ENCODE results near the gene ENPP5. TPM values are rescaled to one million over a fixed set of nuclear protein-coding genes. Genes with fewer than 3 reads are reported as not detected.
"Not testable (repeated sequence)": the region's sequence is repeated elsewhere in the genome, so short reads cannot be mapped to it uniquely, and the experiment has no call there.

The ENPP5 gene
- total RNA-seq, 4 donors from 2014 or later, result 0.46 to 3.8 (median 0.87) TPM

- DNase-seq (ENCODE audit: extremely low spot score), result no peak
- no peaks in the 10 kb centered on the region for H3K9me3 ChIP-seq
- peak overlapping the region in 2 of 4 donors; percentile 63 to 76 for H3K4me3 ChIP-seq
- intact Hi-C loops (cut with DNase I), result no loop called here
- H3K36me3 ChIP-seq, result no peaks in the 10 kb centered on the region
- H3K27me3 ChIP-seq, result no peaks in the 10 kb centered on the region
- peaks cover 10 to 24% (median 23%) of the 10 kb centered on the region in 4 donors for H3K4me1 ChIP-seq
- WGBS, result 59% methylated on average over 3 of the region's 3 CpGs
- H3K27ac ChIP-seq (replicated peaks in 1 of 4), result no peak overlapping the region
- TF ChIP-seq POLR2A (IDR thresholded peaks at IDR 0.05; ENCODE audit: low read depth), result no peak
- TF ChIP-seq POLR2AphosphoS5 (IDR thresholded peaks at IDR 0.05), result no peak
- TF ChIP-seq EP300 (IDR thresholded peaks at IDR 0.05), result no peak
- TF ChIP-seq, protein P1, sequence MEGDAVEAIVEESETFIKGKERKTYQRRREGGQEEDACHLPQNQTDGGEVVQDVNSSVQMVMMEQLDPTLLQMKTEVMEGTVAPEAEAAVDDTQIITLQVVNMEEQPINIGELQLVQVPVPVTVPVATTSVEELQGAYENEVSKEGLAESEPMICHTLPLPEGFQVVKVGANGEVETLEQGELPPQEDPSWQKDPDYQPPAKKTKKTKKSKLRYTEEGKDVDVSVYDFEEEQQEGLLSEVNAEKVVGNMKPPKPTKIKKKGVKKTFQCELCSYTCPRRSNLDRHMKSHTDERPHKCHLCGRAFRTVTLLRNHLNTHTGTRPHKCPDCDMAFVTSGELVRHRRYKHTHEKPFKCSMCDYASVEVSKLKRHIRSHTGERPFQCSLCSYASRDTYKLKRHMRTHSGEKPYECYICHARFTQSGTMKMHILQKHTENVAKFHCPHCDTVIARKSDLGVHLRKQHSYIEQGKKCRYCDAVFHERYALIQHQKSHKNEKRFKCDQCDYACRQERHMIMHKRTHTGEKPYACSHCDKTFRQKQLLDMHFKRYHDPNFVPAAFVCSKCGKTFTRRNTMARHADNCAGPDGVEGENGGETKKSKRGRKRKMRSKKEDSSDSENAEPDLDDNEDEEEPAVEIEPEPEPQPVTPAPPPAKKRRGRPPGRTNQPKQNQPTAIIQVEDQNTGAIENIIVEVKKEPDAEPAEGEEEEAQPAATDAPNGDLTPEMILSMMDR (IDR thresholded peaks at IDR 0.05), result no peak
These were observed 42.3 kb downstream of the ENPP5 start for GRCh38 chr6:46128476-46128875.

- 68% methylated on average over 5 of the region's 5 CpGs for WGBS
- not testable (repeated sequence) for H3K4me3 ChIP-seq
These were observed 51.1 kb downstream of the ENPP5 start for GRCh38 chr6:46119679-46120078.

DNA sequence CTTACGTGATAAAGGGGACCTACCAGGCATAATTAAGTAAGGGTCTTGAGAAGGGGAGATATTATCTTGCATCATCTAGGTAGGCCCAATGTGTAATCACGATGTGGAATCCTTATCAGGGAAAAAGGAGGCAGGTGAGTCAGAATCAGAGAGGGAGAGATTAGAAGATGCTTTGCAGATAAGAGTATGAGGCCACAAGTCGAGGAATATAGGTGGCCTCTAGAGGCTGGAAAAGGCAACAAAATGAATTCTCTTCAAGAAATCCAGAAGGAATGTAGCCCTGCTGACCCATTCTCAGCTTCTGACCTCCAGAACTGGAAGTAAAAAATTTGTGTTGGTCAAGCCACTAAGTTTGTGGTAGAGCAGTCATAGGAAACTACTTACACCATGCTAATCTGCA, 51.9 kb downstream of the ENPP5 start:
- Histone ChIP-seq H3K4me1 (no peaks in the 10 kb centered on the region), H3K9me3 (no peaks in the 10 kb centered on the region), H3K36me3 (no peaks in the 10 kb centered on the region), H3K27me3 (no peaks in the 10 kb centered on the region), H3K27ac (replicated peaks in 1 of 4) (no peak overlapping the region), H3K4me3 (no peak overlapping the region)
- no peak for DNase-seq (ENCODE audit: extremely low spot score)
- TF ChIP-seq EP300 (IDR thresholded peaks at IDR 0.05) (no peak), POLR2A (IDR thresholded peaks at IDR 0.05; ENCODE audit: low read depth) (no peak), POLR2AphosphoS5 (IDR thresholded peaks at IDR 0.05) (no peak)
- TF ChIP-seq, protein P1 (IDR thresholded peaks at IDR 0.05), result no peak
- intact Hi-C loops (cut with DNase I), result no loop called here
- 88% methylated on average over 3 of the region's 3 CpGs for WGBS

More at GRCh38 chr6:46119679-46120078, 51.1 kb downstream of the ENPP5 start:
- H3K4me1 ChIP-seq; intact Hi-C loops (cut with DNase I); H3K27me3 ChIP-seq; H3K27ac ChIP-seq (replicated peaks in 1 of 4); DNase-seq (ENCODE audit: extremely low spot score); H3K36me3 ChIP-seq; H3K9me3 ChIP-seq: not testable (repeated sequence)

DNA sequence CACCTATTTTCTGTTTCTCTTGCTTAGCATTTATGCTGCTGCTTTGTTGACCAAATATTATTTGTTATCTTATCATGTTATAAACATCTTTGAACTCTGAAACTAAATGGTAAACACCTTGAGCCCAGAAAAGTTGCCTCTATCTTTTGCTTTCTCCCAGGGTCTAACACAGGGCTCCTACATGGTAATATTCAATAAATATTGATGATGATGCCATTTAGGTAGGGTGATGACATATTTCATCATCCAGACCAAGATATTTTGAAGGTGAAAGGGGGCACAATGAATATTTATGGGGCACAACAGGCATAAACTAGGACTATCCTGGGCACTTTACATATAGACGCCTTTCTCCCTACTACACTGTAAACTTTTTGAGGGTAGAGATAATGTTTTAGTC, 52.6 kb downstream of the ENPP5 start:
- intact Hi-C loops (cut with DNase I), result no loop called here
- TF ChIP-seq, protein P1 (IDR thresholded peaks at IDR 0.05), result no peak
- TF ChIP-seq EP300 (IDR thresholded peaks at IDR 0.05) (no peak), POLR2A (IDR thresholded peaks at IDR 0.05; ENCODE audit: low read depth) (no peak), POLR2AphosphoS5 (IDR thresholded peaks at IDR 0.05) (no peak)
- DNase-seq (ENCODE audit: extremely low spot score), result no peak
- Histone ChIP-seq H3K27ac (replicated peaks in 1 of 4) (no peak overlapping the region), H3K4me3 (no peak overlapping the region), H3K36me3 (no peaks in the 10 kb centered on the region), H3K27me3 (no peaks in the 10 kb centered on the region), H3K9me3 (no peaks in the 10 kb centered on the region), H3K4me1 (no peaks in the 10 kb centered on the region)
- 81% methylated on average over 1 of the region's 1 CpG for WGBS

- WGBS, result 80% methylated on average over 2 of the region's 2 CpGs
- TF ChIP-seq EP300 (IDR thresholded peaks at IDR 0.05) (no peak), POLR2AphosphoS5 (IDR thresholded peaks at IDR 0.05) (no peak), POLR2A (IDR thresholded peaks at IDR 0.05; ENCODE audit: low read depth) (no peak)
- TF ChIP-seq, protein P1 (IDR thresholded peaks at IDR 0.05), result no peak
- Histone ChIP-seq H3K36me3 (no peaks in the 10 kb centered on the region), H3K4me3 (no peak overlapping the region), H3K27me3 (no peaks in the 10 kb centered on the region), H3K4me1 (no peaks in the 10 kb centered on the region), H3K9me3 (no peaks in the 10 kb centered on the region), H3K27ac (replicated peaks in 1 of 4) (no peak overlapping the region)
- intact Hi-C loops (cut with DNase I), result no loop called here
- no peak for DNase-seq (ENCODE audit: extremely low spot score)
These were observed 54.5 kb downstream of the ENPP5 start for GRCh38 chr6:46116289-46116688.
